ENCODE data around the gene RNF222.
A peak's percentile ranks its signal among the peaks of the same experiment; 100 is the strongest.

The RNF222 gene

GRCh38 chr17:8397636-8398035 lies at the start of gene RNF222:
Gene RNF222, minus strand, starts transcription at chr17:8397827. Its CDS starts 4,366 bp downstream, at chr17:8393461.
- no peak for DNase-seq

GRCh38 chr17:8445536-8445935 lies 47.9 kb upstream of the RNF222 start:
- no peak for DNase-seq

- no peak for DNase-seq
Observed at GRCh38 chr17:8444494-8444893, 46.9 kb upstream of the RNF222 start.

- DNase-seq: no peak
Observed at GRCh38 chr17:8443756-8444155, 46.1 kb upstream of the RNF222 start.

GRCh38 chr17:8442310-8442709 lies 44.7 kb upstream of the RNF222 start:
- no peak for DNase-seq

GRCh38 chr17:8441690-8442089 lies 44.1 kb upstream of the RNF222 start:
- no peak for DNase-seq

- no peak for DNase-seq
Observed at GRCh38 chr17:8439681-8440080, 42.1 kb upstream of the RNF222 start.

- no peak for DNase-seq
Observed at GRCh38 chr17:8438441-8438840, 40.8 kb upstream of the RNF222 start.

GRCh38 chr17:8436844-8437171 lies 39.2 kb upstream of the RNF222 start:
- DNase-seq: no peak

GRCh38 chr17:8436169-8436843 lies 38.7 kb upstream of the RNF222 start:
- DNase-seq: peak; percentile 6

GRCh38 chr17:8435245-8436168 lies 37.9 kb upstream of the RNF222 start, which contains the start of gene NDEL1:
Gene NDEL1, plus strand, starts transcription at chr17:8435884. Its CDS starts 8,388 bp downstream, at chr17:8444272.
- peak; percentile 93 for DNase-seq

GRCh38 chr17:8430966-8431365 lies 33.3 kb upstream of the RNF222 start:
- DNase-seq: no peak

- DNase-seq: no peak
Observed at GRCh38 chr17:8426802-8427201, 29.2 kb upstream of the RNF222 start.

- DNase-seq: no peak
Observed at GRCh38 chr17:8426094-8426720, 28.6 kb upstream of the RNF222 start.

- DNase-seq: no peak
Observed at GRCh38 chr17:8421571-8421970, 23.9 kb upstream of the RNF222 start.

- no peak for DNase-seq
Observed at GRCh38 chr17:8420041-8420934, 22.7 kb upstream of the RNF222 start.

GRCh38 chr17:8419305-8419704 lies 21.7 kb upstream of the RNF222 start:
- DNase-seq: no peak

- no peak for DNase-seq
Observed at GRCh38 chr17:8418471-8418870, 20.8 kb upstream of the RNF222 start.

GRCh38 chr17:8417806-8418205 lies 20.2 kb upstream of the RNF222 start:
- no peak for DNase-seq

- no peak for DNase-seq
Observed at GRCh38 chr17:8413938-8414337, 16.3 kb upstream of the RNF222 start.

GRCh38 chr17:8413328-8413727 lies 15.7 kb upstream of the RNF222 start:
- DNase-seq: no peak

GRCh38 chr17:8412089-8412488 lies 14.5 kb upstream of the RNF222 start:
- no peak for DNase-seq

- DNase-seq: no peak
Observed at GRCh38 chr17:8410883-8411238, 13.2 kb upstream of the RNF222 start.
